Adrenal gland (tissue), 5 donors: ENCODE data around the gene MAPKAP1.

Experiments used
- POLR2A ChIP-seq, 2 donors: fragments of 450-650 bp; IDR thresholded peaks; one replicate each; pipeline ENCODE4 v1.6.1; 2017; ENCODE audit warnings: antibody characterized with exemption in 2 of 2, mild to moderate bottlenecking in 2 of 2, moderate library complexity in 1 of 2
- TF ChIP-seq, protein P1 (sequence below), 6 experiments: fragments of 450-650 bp in 4 of 6; fragments of 200-600 bp in 2 of 6; sonication (generic) in 1 of 6; IDR thresholded peaks; 1 replicate in 5 of 6; 2 replicates in 1 of 6; pipeline versions ENCODE4 v1.5.1 to v1.8.0; 2016 to 2021; ENCODE audit warnings: antibody characterized with exemption in 6 of 6, mild to moderate bottlenecking in 2 of 6, moderate library complexity in 1 of 6
- donor health status: DM: no; HTN: no; CAD: no.

- TF ChIP-seq, protein P1, sequence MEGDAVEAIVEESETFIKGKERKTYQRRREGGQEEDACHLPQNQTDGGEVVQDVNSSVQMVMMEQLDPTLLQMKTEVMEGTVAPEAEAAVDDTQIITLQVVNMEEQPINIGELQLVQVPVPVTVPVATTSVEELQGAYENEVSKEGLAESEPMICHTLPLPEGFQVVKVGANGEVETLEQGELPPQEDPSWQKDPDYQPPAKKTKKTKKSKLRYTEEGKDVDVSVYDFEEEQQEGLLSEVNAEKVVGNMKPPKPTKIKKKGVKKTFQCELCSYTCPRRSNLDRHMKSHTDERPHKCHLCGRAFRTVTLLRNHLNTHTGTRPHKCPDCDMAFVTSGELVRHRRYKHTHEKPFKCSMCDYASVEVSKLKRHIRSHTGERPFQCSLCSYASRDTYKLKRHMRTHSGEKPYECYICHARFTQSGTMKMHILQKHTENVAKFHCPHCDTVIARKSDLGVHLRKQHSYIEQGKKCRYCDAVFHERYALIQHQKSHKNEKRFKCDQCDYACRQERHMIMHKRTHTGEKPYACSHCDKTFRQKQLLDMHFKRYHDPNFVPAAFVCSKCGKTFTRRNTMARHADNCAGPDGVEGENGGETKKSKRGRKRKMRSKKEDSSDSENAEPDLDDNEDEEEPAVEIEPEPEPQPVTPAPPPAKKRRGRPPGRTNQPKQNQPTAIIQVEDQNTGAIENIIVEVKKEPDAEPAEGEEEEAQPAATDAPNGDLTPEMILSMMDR (IDR thresholded peaks at IDR 0.05), result no peak
- TF ChIP-seq POLR2A (IDR thresholded peaks at IDR 0.05), result no peak
These were observed 244.1 kb downstream of the MAPKAP1 start for GRCh38 chr9:125462861-125463291.
